Dermis microvascular lymphatic vessel endothelial cell (primary cell): ENCODE data around the gene CAMK4. TPM values are rescaled to one million over a fixed set of nuclear protein-coding genes. Genes with fewer than 3 reads are reported as not detected.
"Not testable (repeated sequence)": the region's sequence is repeated elsewhere in the genome, so short reads cannot be mapped to it uniquely, and the experiment has no call there.

ENCODE experiments used
- DNase-seq, 2 donors: peaks; one replicate each; pipeline versions ENCODE4 v3.0.0 to v3.0.0-alpha.2; 2010; ENCODE audit warnings: low read depth in 2 of 2
- total RNA-seq: library from RNA; depleted of rRNA; stranded (reverse); fragments of >200 nt; gene quantifications from 2 replicates; pipeline ENCODE4 v1.2.1, GENCODE V29; 2014

CAMK4 gene
- total RNA-seq, 1 donor from 2014 or later: under 0.01 TPM

- no peak for DNase-seq
Observed at GRCh38 chr5:111379391-111379816, 155.2 kb downstream of the CAMK4 start.

GRCh38 chr5:111383288-111383970 is 159.2 kb downstream of the CAMK4 start:
- DNase-seq: no peak

GRCh38 chr5:111384220-111384619 is 160.0 kb downstream of the CAMK4 start:
- DNase-seq: peak in 1 of 2 donors; percentile 5

GRCh38 chr5:111385051-111385450 is 160.9 kb downstream of the CAMK4 start:
- DNase-seq: no peak

GRCh38 chr5:111385970-111386831 is 162.0 kb downstream of the CAMK4 start:
- DNase-seq: no peak

GRCh38 chr5:111386832-111387162 is 162.6 kb downstream of the CAMK4 start:
- no peak for DNase-seq

GRCh38 chr5:111387361-111387760 is 163.2 kb downstream of the CAMK4 start:
- no peak for DNase-seq

GRCh38 chr5:111389390-111390082 is 165.4 kb downstream of the CAMK4 start:
- no peak for DNase-seq

- DNase-seq: no peak
Observed at GRCh38 chr5:111392181-111392580, 168.0 kb downstream of the CAMK4 start.

GRCh38 chr5:111394586-111394985 is 170.4 kb downstream of the CAMK4 start:
- DNase-seq: peak in 1 of 2 donors; percentile 2

GRCh38 chr5:111398013-111398412 is 173.8 kb downstream of the CAMK4 start:
- DNase-seq: no peak

GRCh38 chr5:111399113-111399512 is 174.9 kb downstream of the CAMK4 start:
- DNase-seq: no peak

- no peak for DNase-seq
Observed at GRCh38 chr5:111401906-111402305, 177.7 kb downstream of the CAMK4 start.

GRCh38 chr5:111404270-111404769 is 180.1 kb downstream of the CAMK4 start:
- peak in 1 of 2 donors; percentile 26 for DNase-seq

- no peak for DNase-seq
Observed at GRCh38 chr5:111407562-111407961, 183.4 kb downstream of the CAMK4 start.

- DNase-seq: no peak
Observed at GRCh38 chr5:111408817-111409216, 184.6 kb downstream of the CAMK4 start.

- not testable (repeated sequence) for DNase-seq
Observed at GRCh38 chr5:111409266-111409665, 185.1 kb downstream of the CAMK4 start.

GRCh38 chr5:111410067-111410466 is 185.9 kb downstream of the CAMK4 start:
- DNase-seq: not testable (repeated sequence)

GRCh38 chr5:111411301-111411700 is 187.1 kb downstream of the CAMK4 start:
- no peak for DNase-seq

GRCh38 chr5:111412593-111412992 is 188.4 kb downstream of the CAMK4 start:
- DNase-seq: no peak

GRCh38 chr5:111415053-111415452 is 190.9 kb downstream of the CAMK4 start:
- DNase-seq: no peak

GRCh38 chr5:111422245-111422644 is 198.1 kb downstream of the CAMK4 start:
- DNase-seq: no peak
